ENCODE data around the gene SLCO3A1. TPM values are rescaled to one million over a fixed set of nuclear protein-coding genes. Genes with fewer than 3 reads are reported as not detected.
A peak's percentile ranks its signal among the peaks of the same experiment; 100 is the strongest.

SLCO3A1 gene
- total RNA-seq, 1 donor from 2014 or later = 23.6 TPM

DNA sequence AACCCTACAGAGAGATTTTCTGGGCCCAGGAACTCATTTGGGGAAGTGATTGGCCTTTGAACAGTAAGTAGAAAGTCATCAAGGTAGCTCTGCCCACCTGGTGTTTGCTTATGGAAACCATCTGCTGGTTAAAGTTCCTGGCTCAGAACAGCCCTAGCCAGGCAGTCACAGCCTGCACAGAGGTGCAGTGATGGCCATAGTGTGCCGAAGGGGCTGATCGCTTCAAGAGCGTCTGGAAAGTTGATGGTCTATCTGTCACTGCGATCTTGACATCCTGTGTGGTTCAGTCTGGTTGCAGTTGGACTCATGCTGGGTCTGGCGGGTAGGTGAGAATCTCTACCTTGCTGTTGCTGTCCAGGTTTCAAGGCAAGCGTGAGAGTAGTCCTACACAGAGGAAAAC, 151.6 kb downstream of the SLCO3A1 start:
- ATAC-seq = no peak

DNA sequence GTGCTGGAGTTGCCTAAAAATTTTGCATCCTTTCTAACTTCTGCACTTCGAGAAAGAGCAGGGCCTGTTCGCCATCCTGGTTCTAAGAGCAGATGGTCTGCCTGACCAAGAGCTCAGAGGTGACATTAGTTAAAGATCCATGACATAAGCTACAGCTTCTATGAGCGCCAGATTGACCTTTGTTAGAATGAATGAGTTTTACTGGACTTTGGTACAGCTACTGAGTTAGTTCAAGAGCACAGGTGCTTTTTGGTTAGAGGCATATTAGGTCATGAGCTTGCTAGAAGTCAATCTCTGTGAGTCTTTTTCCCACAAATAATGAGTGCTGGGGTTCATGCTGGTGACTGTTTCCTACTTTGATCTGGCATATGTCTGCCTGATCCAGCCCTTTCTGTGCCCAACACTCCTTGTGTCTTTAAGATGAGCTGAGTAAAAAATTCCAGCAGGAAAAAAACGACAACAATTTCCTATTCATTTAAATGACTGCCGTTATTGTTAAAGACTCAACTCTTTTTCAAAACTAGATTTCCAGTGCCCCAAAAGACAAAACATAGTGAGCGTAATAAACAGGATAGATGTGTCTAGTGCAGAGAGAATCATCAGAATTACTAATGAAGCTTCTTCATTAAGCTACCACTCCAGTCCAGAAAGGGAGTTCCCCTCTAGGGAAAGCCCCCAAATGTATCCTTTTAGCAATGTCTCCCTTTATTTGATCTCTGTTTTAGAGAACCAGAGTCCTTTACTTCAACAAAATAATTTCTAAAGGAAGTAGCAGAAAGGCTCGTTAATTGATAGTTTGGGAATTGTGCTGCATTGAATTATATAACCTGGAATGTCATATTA, 152.9 kb downstream of the SLCO3A1 start:
- ATAC-seq = no peak

DNA sequence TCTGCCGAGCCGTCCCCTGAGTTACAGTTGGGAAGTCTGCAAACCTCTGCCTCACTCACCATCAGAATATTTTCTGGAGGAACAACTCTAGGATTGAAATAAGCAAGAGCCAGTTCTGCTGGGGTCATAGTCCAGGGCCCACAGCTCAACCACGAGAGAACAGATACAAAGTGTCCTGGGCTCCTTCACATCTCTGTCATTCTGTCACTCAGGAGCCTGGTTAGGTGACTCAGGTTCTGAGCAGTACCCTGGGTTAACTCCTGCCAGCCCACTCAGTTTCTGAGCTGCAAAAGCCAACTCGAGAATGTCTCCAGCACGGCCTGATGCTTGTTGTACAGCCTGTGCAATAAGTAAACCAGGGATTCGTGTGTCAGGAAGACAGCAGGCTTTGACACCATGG, 155.7 kb downstream of the SLCO3A1 start:
- ATAC-seq = no peak

DNA sequence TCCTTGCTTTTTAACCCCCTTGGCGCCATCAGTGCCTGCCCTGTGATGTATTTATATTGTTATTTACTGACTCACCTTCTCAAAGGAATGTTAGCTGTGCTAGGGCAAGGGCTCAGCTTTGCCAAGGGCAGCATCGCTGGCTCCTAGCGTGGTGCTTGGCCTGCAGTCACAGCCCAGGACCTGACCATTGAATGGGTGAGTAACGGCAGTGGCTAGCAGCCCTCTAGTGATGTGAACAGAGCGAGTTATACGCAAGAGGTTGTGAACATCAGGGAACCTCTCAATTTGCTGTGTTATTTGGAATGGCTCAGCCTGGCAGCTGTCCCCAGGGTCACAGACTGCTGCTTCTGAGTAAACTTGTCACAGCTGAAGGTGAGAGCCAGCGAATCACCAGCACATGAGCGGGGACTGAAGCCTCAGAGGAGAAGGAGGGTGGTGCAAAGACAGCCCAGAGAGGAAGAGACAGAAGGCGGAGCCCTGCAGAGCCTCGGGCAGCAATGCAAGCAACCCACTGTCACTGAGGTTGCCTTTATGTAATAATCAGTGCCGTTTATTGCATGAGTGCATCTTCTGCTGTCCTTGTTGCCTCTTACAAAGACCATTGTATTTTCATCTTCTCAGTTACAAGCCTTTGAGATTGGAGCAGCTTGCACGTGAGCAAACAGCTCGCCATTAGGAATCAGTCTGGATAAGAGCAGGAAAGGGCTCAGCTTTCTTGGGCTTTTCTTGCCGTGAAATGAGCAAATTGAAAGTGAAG, 158.3 kb downstream of the SLCO3A1 start:
- peak; percentile 44 for ATAC-seq

DNA sequence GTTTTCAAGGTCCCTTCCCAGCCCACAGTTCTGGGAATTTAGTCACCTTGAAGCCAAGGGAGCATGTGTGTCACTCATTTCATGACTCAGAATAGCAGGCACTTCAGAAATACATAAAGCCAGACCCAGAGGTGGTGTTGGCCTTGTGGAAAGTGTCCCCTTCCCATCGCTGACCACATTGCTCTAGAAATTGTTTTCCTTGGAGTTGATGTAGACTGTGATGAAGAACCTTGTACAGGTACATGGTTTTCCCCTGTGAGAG, 158.8 kb downstream of the SLCO3A1 start:
- ATAC-seq = peak; percentile 51

DNA sequence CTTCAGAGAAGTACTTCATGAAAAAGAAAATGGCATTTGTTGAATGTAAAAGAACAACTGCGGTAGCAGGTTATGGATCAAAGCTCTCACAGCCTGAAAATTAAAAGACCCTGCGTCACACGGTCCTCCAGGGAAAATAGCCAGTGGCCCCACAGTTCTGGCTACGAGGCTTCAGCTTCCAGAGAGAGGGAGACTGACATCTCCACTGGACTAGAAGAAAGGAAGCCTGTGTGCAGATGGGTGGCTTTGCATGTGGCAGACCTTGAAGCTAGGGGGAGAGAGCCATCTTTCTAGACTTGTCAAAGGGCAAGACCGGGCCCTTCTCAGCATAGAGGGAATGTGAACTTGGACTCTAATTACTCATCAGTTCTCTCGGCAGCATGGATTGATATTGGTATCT, 159.4 kb downstream of the SLCO3A1 start:
- no peak for ATAC-seq

DNA sequence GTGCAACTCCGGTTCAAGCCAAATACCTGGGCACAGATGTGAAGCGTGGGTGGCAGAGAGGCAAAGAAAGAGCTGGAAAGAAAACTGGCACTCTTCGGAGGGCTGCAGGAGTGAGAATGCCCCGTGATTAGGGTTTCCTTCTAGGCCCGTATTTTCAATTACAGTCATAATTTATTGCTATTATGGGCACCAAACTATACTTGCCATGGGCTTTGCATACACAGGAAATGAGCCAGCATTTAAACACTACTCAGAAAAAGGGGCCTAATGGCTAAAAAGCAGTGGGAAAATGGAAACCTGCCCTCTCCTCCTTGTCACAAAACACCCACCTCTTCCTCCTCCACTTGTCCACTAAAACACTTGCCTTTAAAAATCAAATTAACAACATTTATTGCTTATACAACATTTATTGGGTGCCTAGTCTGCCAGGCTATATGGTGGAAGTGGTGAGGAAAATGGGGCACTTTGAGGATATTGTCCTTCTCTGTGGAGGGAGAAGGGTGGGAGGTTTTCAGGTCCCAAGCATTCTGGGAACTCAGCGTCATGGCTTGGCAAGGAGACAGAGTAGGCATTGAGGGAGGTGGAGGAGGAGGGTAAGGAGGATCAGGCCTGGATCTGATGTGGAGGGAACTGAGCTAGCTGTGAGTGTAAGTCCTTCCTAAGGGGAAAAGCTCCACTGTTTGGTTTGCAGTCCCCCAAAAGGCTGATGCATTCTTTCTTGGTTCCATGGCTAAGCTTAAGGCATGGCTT, 160.9 kb downstream of the SLCO3A1 start:
- no peak for ATAC-seq

DNA sequence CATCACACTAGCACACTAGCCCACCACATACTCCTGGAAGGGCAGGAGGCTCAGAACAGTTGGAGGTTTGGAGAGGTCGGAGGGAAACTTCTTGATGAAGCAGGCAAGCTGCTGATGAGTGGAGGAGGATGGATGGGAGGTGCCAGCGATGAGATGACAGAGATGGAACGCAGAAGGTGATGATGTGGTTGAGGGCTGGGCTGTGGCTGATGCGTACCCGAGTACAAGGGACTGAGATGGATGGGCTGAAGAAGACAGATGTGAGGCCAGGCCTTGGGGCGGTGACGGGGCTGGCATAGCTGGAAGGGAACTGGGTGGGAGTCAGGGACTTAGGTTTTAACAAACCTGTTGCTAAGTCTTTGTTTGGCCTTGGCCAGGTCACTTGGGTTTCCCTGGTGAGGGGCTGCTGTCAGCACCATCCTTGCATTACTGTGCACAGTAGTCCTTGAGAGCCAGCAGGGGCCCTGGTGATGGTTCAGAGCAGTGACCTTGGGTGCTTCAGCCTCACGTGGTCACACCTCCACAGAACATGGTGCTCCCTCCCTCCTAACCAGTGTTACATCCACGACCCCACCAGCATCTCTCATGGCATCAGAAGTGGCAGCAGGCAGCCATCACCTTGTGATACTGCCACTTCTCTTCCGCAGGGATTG, 164.5 kb downstream of the SLCO3A1 start:
- no peak for ATAC-seq

DNA sequence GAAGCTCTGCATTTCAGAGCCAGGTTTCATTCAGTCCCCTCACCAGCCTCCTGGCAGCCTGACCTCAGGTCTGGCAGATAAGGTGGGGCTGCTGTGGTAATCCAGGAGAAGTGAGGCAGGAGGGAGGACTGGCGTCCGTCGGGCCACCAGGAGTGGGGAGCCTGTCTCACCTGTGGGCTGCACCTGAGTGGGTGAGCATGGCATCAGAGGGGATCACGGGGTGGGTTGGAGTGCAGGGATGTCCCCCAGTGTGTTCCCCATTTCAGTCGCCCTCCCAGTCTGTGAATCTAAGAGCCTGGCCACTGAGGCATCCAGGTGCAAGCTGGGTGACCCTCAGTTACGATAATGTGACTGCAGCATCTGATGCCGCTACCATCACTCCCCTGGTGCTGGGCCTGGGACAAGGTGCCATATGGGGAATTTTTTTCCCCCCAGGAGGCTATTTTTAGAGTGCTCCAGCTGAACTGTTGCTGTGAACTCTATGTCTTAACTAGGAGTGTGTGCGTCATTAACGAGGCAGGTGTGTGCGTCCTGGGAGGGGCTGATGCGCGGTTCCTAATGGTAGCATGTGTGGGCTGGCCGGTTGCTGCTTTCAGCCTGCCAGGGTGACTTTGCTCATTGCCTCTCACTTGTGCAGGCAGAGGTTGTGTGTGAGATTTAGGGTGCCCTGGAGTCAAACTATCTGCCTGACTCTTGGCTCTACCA, 165.2 kb downstream of the SLCO3A1 start:
- peak; percentile 95 for ATAC-seq

DNA sequence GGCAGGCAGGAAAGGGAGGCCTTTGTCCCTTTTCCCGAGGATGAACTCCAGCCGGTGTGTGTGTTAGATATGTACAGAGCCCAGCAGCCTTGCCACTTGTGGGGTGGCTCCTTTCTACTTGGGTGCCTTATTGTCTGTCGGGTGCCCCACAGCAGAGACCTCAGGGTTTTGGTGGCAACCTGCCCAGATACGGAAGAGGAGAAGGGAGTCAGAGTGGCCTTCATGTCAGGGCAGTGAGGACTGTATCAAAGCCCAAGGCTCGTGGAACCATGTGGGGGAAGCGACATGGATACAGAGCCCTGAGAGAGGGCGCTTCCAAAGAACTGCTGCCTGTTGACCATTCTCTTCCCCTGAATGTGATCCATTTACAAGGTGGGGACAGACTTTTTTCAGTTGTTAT, 166.2 kb downstream of the SLCO3A1 start:
- no peak for ATAC-seq

DNA sequence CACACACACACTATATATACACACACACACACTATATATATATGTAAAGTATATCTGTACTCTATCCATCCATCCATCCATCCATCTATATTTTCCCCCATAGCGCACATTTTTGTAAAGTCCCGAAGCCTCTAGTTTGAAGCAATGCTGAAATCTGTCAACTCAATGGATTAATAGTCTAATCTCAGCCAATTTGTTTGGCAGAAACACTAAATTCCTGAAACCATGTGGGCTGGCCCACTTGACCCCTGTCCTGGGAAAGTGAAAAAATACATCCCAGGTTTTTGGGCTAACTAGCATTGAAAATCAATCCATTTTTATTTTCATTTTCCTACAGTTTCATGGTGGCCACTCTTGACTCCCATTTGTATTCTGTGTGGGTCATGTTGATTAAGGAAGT, 166.7 kb downstream of the SLCO3A1 start:
- ATAC-seq = no peak

DNA sequence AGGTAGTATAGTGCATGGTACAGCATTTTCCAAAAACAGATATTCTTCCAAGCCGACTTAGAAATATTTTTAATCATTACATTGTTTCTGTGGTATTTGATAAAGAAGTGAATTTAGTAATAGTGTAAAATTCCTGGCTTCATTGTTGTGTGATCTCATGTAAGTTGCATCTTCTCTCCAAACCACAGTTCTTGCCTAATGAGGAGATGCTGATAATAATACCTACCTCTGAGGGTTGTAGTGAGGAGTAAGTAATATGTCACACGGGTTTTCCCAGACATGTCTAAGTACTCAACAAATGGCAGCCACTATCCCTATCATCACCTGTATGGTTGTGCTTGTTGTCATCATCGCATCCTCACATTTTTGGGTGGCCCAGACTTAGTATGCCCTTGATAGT, 167.3 kb downstream of the SLCO3A1 start:
- ATAC-seq = no peak

DNA sequence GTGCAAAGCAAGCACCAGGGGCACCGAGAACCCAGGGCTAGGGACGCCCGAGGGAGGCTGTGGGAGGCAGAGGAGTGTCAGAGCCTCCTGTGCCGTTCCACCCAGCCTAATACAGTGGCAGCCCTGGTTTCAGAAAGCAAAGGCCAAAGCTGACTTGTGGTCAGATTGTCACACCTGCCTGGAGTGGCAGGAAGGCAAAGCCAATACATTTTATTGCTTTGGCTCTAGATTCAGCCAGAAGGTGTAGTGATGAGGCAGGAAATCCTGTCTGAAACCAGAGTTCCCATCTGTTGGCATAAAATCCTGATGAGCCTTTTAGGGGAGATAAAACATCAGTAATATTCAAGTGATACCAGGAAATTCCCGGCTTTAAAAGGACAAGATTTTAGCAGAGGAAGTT, 168.3 kb downstream of the SLCO3A1 start:
- no peak for ATAC-seq

DNA sequence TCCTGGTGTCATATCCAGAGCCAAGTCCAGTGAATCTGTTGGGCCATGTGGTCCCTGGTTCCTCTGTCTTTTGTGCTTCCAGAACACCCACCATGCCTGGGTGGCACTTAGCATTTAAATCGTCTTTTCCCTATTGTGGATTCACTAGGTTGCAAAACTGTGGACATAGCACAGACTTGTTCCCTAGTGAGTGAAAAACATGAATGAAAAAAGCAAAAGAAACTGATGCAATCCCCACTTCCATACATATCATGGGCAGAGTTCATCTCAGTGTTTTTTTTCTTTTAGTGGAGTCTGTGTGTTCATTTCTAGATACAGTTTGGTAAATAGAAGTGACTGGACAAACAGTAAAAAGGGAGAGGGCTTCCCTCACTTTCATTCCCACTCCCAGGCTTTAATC, 170.5 kb downstream of the SLCO3A1 start:
- ATAC-seq = no peak

DNA sequence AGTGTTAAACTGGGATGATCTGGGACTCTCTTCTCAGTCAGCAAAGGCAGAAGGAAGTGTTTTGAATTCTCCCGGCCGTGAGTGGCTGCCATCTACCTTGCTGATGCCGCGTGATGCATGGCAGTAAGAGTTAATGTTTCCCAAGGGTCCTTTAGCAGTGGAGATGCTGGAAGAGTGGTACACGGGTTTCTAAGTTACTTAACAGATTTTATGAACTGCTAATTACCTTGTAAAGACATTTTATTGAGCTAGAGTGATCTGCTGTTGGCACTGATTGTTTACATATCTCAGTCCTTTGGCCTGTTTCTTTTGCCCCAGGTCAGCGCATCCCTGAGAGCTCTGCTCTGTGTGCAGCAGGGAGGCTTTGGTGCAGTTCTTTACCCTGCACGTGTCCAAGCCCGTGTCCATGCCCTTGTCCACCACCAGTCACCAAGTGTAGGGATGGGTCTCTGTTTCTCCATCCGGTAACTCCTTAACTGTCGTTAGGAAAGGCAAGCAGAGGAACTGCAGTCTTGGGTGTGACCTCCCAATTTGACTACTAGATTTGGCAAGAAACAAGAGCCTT, 172.3 kb downstream of the SLCO3A1 start:
- ATAC-seq = no peak

DNA sequence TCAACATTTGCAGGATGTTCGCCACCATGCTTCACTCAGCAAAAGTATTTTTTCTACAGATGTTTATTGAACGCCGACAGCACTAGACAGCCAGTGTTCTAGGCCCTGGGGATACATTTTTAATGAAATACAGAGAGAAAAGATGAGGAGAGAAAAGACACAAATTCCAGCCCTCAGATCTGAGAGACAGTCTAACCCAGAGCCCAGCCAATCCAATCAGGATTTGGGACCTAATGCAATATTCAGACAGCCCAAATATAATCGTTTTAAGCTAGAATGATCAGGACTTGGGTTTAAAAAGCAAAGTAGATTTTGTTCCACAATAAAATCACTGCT, 174.8 kb downstream of the SLCO3A1 start:
- ATAC-seq = no peak

DNA sequence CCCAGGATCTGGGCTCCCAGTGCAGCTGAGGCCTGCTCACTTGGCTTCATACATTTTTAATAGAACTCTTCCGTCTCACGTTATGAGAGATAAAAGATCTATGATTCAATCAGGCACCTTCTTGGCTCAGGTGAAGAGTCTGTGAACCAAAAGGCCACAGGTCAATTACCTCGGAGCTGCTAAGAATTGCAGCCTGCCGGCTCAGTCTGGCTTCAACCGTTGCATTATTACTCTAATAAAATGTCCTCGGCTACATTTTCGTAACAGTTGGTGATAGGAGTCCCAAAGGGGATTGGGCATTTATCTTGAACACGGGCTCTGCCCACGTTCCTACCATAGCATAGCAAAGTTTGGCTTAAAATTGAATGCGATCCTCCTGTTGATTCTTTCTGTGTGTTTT, 176.3 kb downstream of the SLCO3A1 start:
- no peak for ATAC-seq

DNA sequence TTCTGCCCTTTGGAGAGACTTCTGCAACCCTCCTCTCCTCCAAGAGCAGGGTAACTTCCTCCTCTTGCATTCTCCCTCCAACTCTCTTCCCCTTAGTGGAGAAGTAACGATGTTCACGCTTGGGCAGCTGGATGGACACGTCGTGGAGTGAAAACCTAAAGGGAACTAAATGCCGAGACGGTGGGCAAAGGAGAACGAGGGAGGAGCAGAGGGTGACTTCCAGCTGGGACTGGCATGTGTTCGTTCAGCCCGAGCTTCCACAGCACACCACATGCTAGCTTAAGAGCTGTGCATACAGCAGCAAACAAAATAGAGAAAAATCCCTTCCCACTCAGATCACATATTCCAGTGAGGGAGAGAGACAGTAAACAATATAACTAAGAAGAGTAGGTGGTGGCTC, 179.8 kb downstream of the SLCO3A1 start:
- no peak for ATAC-seq

DNA sequence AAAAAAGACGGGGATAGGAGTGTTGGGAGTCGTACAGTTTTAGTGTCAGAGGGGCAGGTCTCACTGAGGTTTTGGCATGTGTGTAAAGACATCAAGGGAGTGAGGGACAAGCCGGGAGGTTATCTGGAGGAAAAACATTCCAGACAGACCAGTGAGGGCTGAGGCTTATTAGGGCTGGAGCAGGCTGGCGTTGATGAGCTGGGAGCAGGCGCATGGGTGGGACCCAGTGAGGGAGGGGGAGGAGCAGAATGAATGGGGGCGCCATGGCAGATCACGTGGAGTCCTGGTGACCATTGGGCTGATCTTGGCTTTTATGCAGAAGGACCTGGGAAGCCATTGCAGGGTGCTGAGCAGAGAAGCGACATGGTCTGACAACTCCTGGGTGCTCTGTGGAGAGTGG, 180.2 kb downstream of the SLCO3A1 start:
- ATAC-seq = no peak

DNA sequence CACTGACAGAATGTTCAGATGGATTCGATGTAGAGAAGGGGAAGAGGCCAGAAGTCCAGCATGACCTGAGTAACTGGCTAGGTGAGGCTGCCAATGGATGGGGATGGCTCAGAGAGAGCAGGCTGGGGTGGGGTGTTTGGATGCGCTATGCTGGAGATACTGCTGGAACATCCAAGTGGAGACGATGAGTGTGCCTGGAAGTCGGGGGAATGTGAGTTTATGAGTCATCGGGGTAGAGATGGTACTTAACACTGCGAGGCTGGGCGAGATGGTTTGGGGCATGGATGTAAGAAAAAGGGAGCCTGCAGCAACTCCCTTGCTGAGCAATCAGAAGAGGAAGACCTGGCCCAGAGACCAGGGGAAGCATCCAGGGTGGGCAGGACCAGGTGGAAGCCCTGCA, 180.7 kb downstream of the SLCO3A1 start:
- no peak for ATAC-seq

DNA sequence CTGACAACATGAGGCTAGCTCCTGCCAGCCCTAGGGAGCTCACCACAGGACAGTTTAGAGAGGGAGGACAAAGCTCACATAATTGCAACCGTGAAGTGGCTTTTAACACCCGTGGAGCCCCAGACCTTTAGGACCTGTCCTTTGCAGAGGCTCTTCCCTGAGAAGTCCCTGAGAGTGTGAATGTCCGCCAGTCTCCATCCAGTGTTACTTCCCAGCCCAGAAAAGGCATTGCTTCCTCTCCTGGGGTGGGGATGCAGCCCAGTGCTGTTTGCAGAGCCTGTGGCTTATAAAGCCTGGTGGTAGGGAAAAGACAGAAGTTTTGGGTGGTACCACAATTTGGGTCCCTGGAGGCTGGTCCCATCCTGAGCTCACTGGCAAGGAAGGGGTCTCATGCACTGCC, 182.0 kb downstream of the SLCO3A1 start:
- no peak for ATAC-seq

DNA sequence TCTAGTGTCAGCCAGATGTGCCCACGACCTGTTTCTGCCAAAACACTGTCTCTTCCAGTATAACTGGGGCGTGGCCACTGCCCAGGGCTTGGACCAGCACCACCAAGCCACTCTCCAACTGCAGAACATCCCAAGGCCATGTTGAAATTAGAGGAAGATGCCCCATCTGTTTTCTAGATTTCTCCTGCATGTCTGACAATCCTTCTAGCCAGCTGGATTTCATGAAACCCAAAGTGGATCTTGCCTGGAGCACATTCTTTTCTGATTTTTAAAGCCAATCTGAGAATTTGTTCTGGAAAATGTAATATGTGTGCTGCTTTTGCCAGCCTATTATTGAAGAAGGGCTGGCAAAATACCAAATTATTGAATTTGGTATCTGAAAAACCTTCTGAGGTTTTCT, 182.5 kb downstream of the SLCO3A1 start:
- ATAC-seq = no peak
